Esophagus muscularis mucosa (tissue), 4 donors: ENCODE results near the gene CHCHD6. TPM values are rescaled to one million over a fixed set of nuclear protein-coding genes. Genes with fewer than 3 reads are reported as not detected.

Source experiments
- DNase-seq: peaks from one replicate; pipeline ENCODE4 v3.0.0-alpha.2; 2017; ENCODE audit errors: extremely low spot score
- H3K27ac ChIP-seq, 4 donors: fragments of 200-600 bp; sonication (generic); replicated peaks in 1 of 4; 1 replicate in 3 of 4; 2 replicates in 1 of 4; pipeline ENCODE4 v1.5.1; 2016 to 2019; ENCODE audit warnings: mild to moderate bottlenecking in 1 of 4
- H3K27me3 ChIP-seq, 4 donors: fragments of 200-600 bp; sonication (generic); one replicate each; pipeline versions ENCODE4 v1.5.1 to v1.6.0; 2016 to 2019
- H3K36me3 ChIP-seq, 4 donors: fragments of 200-600 bp; sonication (generic); one replicate each; pipeline ENCODE4 v1.5.1; 2016 to 2019
- H3K4me1 ChIP-seq, 4 donors: fragments of 200-600 bp; sonication (generic); one replicate each; pipeline ENCODE4 v1.5.1; 2016 to 2019
- H3K4me3 ChIP-seq, 4 donors: fragments of 200-600 bp; sonication (generic); 1 replicate in 2 of 4; 2 replicates in 2 of 4; pipeline ENCODE4 v1.5.1; 2016 to 2019; ENCODE audit warnings: mild to moderate bottlenecking in 4 of 4, moderate library complexity in 1 of 4
- H3K9me3 ChIP-seq, 4 donors: fragments of 200-600 bp; sonication (generic); 1 replicate in 3 of 4; 2 replicates in 1 of 4; pipeline ENCODE4 v1.5.1; 2016 to 2019
- EP300 ChIP-seq: sonication (generic); formaldehyde crosslinking; IDR thresholded peaks from one replicate; pipeline ENCODE4 v1.6.1; 2017; ENCODE audit warnings: antibody characterized with exemption
- POLR2A ChIP-seq: fragments of 450-650 bp; IDR thresholded peaks from one replicate; pipeline ENCODE4 v1.6.1; 2017; ENCODE audit warnings: antibody characterized with exemption, moderate library complexity, mild to moderate bottlenecking, low read depth
- POLR2AphosphoS5 ChIP-seq, 2 donors: sonication (generic); formaldehyde crosslinking; IDR thresholded peaks; one replicate each; pipeline ENCODE4 v1.6.1; 2017; ENCODE audit warnings: antibody characterized with exemption in 2 of 2
- WGBS: methylation state at CpG from one replicate; pipeline ENCODE4 v1.1.5; 2018; 5-methylcytosine and 5-hydroxymethylcytosine counted together
- intact Hi-C: fragments of 100-400 bp; cut with DNase I; formaldehyde crosslinking; loops from one replicate; pipeline ENCODE4 v1.15.1; 2023
- total RNA-seq, 4 donors: library from RNA; depleted of rRNA; stranded (reverse); fragments of >200 nt; gene quantifications; one replicate each; pipeline versions ENCODE4 v1.1.0 to v1.2.1, GENCODE V29; 2016
- TF ChIP-seq, protein P1 (sequence below), 3 experiments: fragments of 200-600 bp in 2 of 3; fragments of 450-650 bp in 1 of 3; sonication (generic) in 2 of 3; IDR thresholded peaks; one replicate each; pipeline ENCODE4 v1.5.1; 2017 to 2019; ENCODE audit warnings: antibody characterized with exemption in 3 of 3, mild to moderate bottlenecking in 2 of 3, moderate library complexity in 1 of 3

CHCHD6 gene
- total RNA-seq, 4 donors from 2014 or later = 10.3 to 13.4 (median 12.1) TPM

DNA sequence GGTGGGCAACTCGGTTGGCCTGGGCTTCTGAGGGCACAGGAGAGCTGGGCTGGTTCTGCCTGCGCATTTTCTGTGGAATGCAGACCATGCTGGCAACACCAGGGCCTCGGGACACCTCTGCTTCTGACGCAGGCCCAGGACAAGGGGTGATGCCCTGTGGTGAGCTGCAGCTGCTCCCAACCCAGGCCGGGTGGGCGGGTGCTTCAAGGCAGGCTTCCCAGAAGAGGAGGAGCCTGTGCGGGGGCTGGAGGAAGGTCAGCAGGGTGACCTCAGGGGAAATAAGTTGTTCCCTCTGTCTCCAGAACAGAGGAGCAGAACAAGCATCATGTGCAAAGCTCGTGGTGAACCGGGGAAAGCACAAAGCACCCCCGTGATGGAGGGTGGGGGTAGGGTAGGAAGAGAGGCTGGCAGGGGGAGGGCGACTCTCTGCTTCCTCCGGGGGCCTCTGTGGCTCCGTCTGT lies 267.9 kb downstream of the CHCHD6 start:
- peaks cover 0 to 25% (median 18%) of the 10 kb centered on the region in 4 donors for H3K9me3 ChIP-seq
- H3K4me3 ChIP-seq = no peak overlapping the region
- H3K27ac ChIP-seq = peak overlapping the region in 2 of 4 donors; percentile 6 to 41
- peaks cover 0 to 24% (median 0%) of the 10 kb centered on the region in 4 donors for H3K27me3 ChIP-seq
- intact Hi-C loops = no loop called here
- peaks cover 5 to 15% (median 11%) of the 10 kb centered on the region in 4 donors for H3K4me1 ChIP-seq
- WGBS = 48% methylated on average over 5 of the region's 13 CpGs
- TF ChIP-seq POLR2AphosphoS5 (IDR thresholded peaks at IDR 0.05) = peak in 1 of 2 donors; percentile 22
- TF ChIP-seq EP300 = no peak
- H3K36me3 ChIP-seq = no peaks in the 10 kb centered on the region
- peak; percentile 94 for DNase-seq

DNA sequence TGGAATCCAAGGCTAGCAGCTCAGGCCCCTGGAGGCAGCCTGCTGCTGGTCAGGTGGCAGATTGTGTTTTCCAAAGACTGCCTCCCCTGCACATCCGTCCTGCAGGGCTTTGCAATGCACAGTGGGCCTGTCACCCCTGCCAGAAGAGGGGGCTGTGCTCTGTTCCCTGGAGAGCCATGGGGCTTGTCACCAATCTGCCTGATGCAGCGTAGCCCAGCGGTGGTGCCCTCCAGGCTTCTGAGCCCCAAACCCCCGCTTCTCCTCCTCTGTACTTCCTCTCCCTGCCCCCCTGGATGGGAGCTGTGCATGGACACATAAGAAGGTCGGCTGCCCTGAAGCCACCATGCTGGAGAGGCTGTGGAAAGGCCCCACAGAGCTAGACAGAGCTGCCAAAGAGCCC lies 268.8 kb downstream of the CHCHD6 start:
- intact Hi-C loops = no loop called here
- no peak overlapping the region for H3K27ac ChIP-seq
- no peak for DNase-seq
- peaks cover 0 to 27% (median 0%) of the 10 kb centered on the region in 4 donors for H3K27me3 ChIP-seq
- no peaks in the 10 kb centered on the region for H3K36me3 ChIP-seq
- 89% methylated on average over 5 of the region's 5 CpGs for WGBS
- peaks cover 5 to 15% (median 11%) of the 10 kb centered on the region in 4 donors for H3K4me1 ChIP-seq
- no peak overlapping the region for H3K4me3 ChIP-seq
- TF ChIP-seq POLR2A (no peak), POLR2AphosphoS5 (IDR thresholded peaks at IDR 0.05) (no peak), EP300 (no peak)
- TF ChIP-seq, protein P1, sequence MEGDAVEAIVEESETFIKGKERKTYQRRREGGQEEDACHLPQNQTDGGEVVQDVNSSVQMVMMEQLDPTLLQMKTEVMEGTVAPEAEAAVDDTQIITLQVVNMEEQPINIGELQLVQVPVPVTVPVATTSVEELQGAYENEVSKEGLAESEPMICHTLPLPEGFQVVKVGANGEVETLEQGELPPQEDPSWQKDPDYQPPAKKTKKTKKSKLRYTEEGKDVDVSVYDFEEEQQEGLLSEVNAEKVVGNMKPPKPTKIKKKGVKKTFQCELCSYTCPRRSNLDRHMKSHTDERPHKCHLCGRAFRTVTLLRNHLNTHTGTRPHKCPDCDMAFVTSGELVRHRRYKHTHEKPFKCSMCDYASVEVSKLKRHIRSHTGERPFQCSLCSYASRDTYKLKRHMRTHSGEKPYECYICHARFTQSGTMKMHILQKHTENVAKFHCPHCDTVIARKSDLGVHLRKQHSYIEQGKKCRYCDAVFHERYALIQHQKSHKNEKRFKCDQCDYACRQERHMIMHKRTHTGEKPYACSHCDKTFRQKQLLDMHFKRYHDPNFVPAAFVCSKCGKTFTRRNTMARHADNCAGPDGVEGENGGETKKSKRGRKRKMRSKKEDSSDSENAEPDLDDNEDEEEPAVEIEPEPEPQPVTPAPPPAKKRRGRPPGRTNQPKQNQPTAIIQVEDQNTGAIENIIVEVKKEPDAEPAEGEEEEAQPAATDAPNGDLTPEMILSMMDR (IDR thresholded peaks at IDR 0.05) = no peak
- peaks cover 0 to 25% (median 18%) of the 10 kb centered on the region in 4 donors for H3K9me3 ChIP-seq

DNA sequence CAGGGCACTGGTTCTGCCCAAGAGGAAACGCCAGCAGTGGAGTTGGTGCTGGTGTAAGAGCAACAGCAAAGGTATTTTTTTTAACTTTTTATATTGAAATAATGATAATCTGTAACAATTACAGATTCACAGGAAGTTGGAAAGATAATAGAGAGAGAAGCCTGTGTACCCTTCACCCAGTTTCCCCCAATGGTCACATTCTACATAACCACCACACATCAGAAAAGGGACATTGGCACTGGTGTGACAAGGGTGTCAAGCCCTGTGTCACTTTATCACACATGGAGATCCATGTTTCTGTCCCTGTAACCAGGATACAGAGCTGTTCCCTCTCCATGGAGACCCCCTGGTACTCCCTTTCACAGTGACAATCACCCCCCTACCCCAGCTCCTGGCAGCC lies 269.8 kb downstream of the CHCHD6 start:
- Histone ChIP-seq H3K9me3 (peaks cover 0 to 25% (median 18%) of the 10 kb centered on the region in 4 donors), H3K27ac (no peak overlapping the region), H3K27me3 (peaks cover 0 to 30% (median 0%) of the 10 kb centered on the region in 4 donors), H3K4me3 (no peak overlapping the region), H3K36me3 (no peaks in the 10 kb centered on the region), H3K4me1 (peaks cover 5 to 15% (median 11%) of the 10 kb centered on the region in 4 donors)
- no peak for DNase-seq
- WGBS = no CpG with 5 or more reads among the region's 1 CpG
- intact Hi-C loops = no loop called here
- TF ChIP-seq, protein P1 (IDR thresholded peaks at IDR 0.05) = no peak
- TF ChIP-seq POLR2A (no peak), POLR2AphosphoS5 (IDR thresholded peaks at IDR 0.05) (no peak), EP300 (no peak)

DNA sequence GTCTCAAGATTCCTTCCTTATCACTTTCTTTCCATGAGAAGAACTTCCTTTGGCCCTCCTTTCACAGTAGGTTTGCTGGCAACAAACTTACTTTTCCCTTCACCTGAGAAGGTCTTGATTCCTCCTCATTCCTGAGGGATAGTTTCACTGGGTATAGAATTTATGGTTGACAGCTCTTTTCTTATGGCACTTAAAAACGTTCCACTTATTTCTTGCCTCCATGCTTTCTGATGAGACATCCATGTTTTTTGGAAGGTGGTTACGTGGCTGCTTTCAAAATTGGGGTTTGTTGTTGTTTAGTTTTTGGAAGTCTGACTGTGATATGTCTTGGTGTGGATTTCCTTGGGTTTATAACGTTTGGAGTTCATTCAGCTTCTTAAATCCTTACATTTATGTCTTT lies 270.7 kb downstream of the CHCHD6 start:
- no peaks in the 10 kb centered on the region for H3K36me3 ChIP-seq
- peaks cover 0 to 31% (median 0%) of the 10 kb centered on the region in 4 donors for H3K27me3 ChIP-seq
- DNase-seq = no peak
- WGBS = 75% methylated on average over 3 of the region's 3 CpGs
- peaks cover 5 to 15% (median 11%) of the 10 kb centered on the region in 4 donors for H3K4me1 ChIP-seq
- intact Hi-C loops = no loop called here
- H3K4me3 ChIP-seq = no peak overlapping the region
- peaks cover 0 to 25% (median 18%) of the 10 kb centered on the region in 4 donors for H3K9me3 ChIP-seq
- H3K27ac ChIP-seq = no peak overlapping the region
- TF ChIP-seq EP300 = no peak
- TF ChIP-seq POLR2A = no peak
- no peak for TF ChIP-seq POLR2AphosphoS5 (IDR thresholded peaks at IDR 0.05)
- TF ChIP-seq, protein P1 (IDR thresholded peaks at IDR 0.05) = no peak

DNA sequence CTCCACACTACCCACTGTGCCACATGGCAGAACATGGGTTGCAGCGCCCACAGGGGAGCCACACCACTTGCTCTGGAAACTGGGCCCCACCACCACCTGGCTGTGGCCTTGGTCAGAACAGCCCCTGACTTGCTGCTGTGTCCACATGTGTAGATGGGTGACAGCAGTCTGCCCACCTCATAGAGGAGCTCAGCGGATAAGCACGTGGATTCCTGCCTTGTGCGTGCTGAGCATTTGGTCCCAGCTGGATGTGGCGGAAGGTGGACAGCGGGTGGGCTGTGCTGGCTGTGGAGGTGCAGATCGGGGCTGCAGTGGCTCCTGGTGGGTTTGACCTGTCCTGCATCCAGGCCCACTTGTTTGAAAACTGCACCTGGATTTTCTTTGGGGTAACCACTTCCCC lies 272.9 kb downstream of the CHCHD6 start:
- Histone ChIP-seq H3K36me3 (no peaks in the 10 kb centered on the region), H3K27ac (no peak overlapping the region), H3K4me1 (peaks cover 5 to 14% (median 11%) of the 10 kb centered on the region in 4 donors), H3K4me3 (no peak overlapping the region), H3K9me3 (peaks cover 0 to 25% (median 18%) of the 10 kb centered on the region in 4 donors), H3K27me3 (peaks cover 0 to 35% (median 0%) of the 10 kb centered on the region in 4 donors)
- intact Hi-C loops = no loop called here
- TF ChIP-seq POLR2AphosphoS5 (IDR thresholded peaks at IDR 0.05) = no peak
- no peak for TF ChIP-seq EP300
- TF ChIP-seq, protein P1 (IDR thresholded peaks at IDR 0.05) = no peak
- TF ChIP-seq POLR2A = no peak
- no peak for DNase-seq
- 95% methylated on average over 7 of the region's 7 CpGs for WGBS
